Ovary (tissue), 9 donors: ENCODE measurements around the gene NTRK2. TPM values are rescaled to one million over a fixed set of nuclear protein-coding genes. Genes with fewer than 3 reads are reported as not detected.

Experiments
- DNase-seq, 5 donors: peaks; one replicate each; pipeline ENCODE4 v3.0.0-alpha.2; 2019 to 2020
- H3K27ac ChIP-seq, 2 donors: fragments of 200-600 bp; one replicate each; pipeline versions ENCODE4 v1.5.1 to v1.8.0; 2019 to 2022
- H3K27me3 ChIP-seq: fragments of 200-600 bp; one replicate; pipeline ENCODE4 v1.8.0; 2022
- H3K36me3 ChIP-seq: fragments of 200-600 bp; sonication (generic); one replicate; pipeline ENCODE4 v1.5.1; 2019
- H3K4me1 ChIP-seq: one replicate; pipeline ENCODE4 v1.8.1; 2013; ENCODE audit warnings: mild to moderate bottlenecking, moderate library complexity; ENCODE audit not compliant: insufficient read depth
- H3K4me3 ChIP-seq: fragments of 200-600 bp; sonication (generic); one replicate; pipeline ENCODE4 v1.5.1; 2017
- H3K9me3 ChIP-seq, 2 donors: fragments of 200-600 bp in 1 of 2; sonication (generic) in 1 of 2; one replicate each; pipeline versions ENCODE4 v1.5.1 to v1.8.1; 2013 to 2019; ENCODE audit warnings: mild to moderate bottlenecking in 1 of 2, moderate library complexity in 1 of 2
- CTCF ChIP-seq, 3 donors: fragments of 450-650 bp in 2 of 3; fragments of 200-600 bp in 1 of 3; IDR thresholded peaks; one replicate each; pipeline versions ENCODE4 v1.5.1 to v1.8.0; 2016 to 2022; ENCODE audit warnings: antibody characterized with exemption in 3 of 3, mild to moderate bottlenecking in 1 of 3
- EP300 ChIP-seq: sonication (generic); formaldehyde crosslinking; IDR thresholded peaks from one replicate; pipeline ENCODE4 v1.6.1; 2017; ENCODE audit warnings: antibody characterized with exemption
- POLR2A ChIP-seq: fragments of 450-650 bp; IDR thresholded peaks from one replicate; pipeline ENCODE4 v1.6.1; 2017; ENCODE audit warnings: antibody characterized with exemption, mild to moderate bottlenecking, moderate library complexity
- WGBS, 3 donors: extraction: QIAGEN DNeasy Blood & Tissue Kit in 1 of 3; methylation state at CpG; one replicate each; pipeline versions ENCODE4 v1.1.5 to v1.1.7; 2013 to 2017; 5-methylcytosine and 5-hydroxymethylcytosine counted together
- intact Hi-C, 4 donors: fragments of 100-400 bp; cut with DNase I; formaldehyde crosslinking; loops; one replicate each; pipeline versions ENCODE4 v1.11.0 to v1.15.1; 2022 to 2023
- polyA plus RNA-seq, 2 donors: library from polyadenylated mRNA; stranded (reverse); fragments of 200-250 nt in 1 of 2; fragments of 350-450 nt in 1 of 2; fragmentation: Illumina TruSeq in 1 of 2; extraction: RNeasy Lipid Tissue Mini Kit (QIAGEN cat#74804) in 1 of 2; gene quantifications; one replicate each; pipeline ENCODE4 v1.2.3, GENCODE V29; 2013 to 2014
- total RNA-seq, 7 donors: library from RNA; depleted of rRNA in 2 of 7; stranded (reverse); fragments of >200 nt in 2 of 7; fragmentation: NEBNext Ultra II Directional in 3 of 7; extraction: Animal tissue kit (Norgen Biotek cat#: 25700) in 3 of 7; gene quantifications; one replicate each; pipeline versions ENCODE4 v1.1.0 to v1.2.4, GENCODE V29; 2016 to 2023
- donor health status: DM: no; HTN: no; CAD: no; lungs with moderate emphysema.
- donor health status: DM: no; HTN: no; CAD: no.
- donor health status: Bipolar disorder and iron deficiency.
- donor health status: DM: yes; HTN: yes; CAD: no.
- donor health status: DM: no; HTN: no; CAD: no.
- donor health status: DM: yes; HTN: yes; CAD: no.

NTRK2 gene
- total and polyA plus RNA-seq, 9 donors: 6.4 to 31.1 (median 10.8) TPM

- WGBS, 3 donors: 73 to 79% (median 75%) methylated on average over 4 of the region's 4 CpGs
- no peak overlapping the region for H3K27ac ChIP-seq
- no peak for DNase-seq
- H3K36me3 ChIP-seq: no peaks in the 10 kb centered on the region
- intact Hi-C loops: no loop called here
- TF ChIP-seq EP300 (no peak), CTCF (IDR thresholded peaks at IDR 0.05) (no peak), POLR2A (no peak)
- H3K9me3 ChIP-seq: no peaks in the 10 kb centered on the region
- H3K4me1 ChIP-seq: peaks cover 3% of the 10 kb centered on the region
- no peaks in the 10 kb centered on the region for H3K27me3 ChIP-seq
- H3K4me3 ChIP-seq: no peak overlapping the region
These were observed 4.3 kb downstream of the NTRK2 start for GRCh38 chr9:84673806-84674205.

- Histone ChIP-seq H3K36me3 (no peaks in the 10 kb centered on the region), H3K4me3 (no peak overlapping the region), H3K27ac (no peak overlapping the region), H3K9me3 (no peaks in the 10 kb centered on the region), H3K4me1 (no peaks in the 10 kb centered on the region), H3K27me3 (no peaks in the 10 kb centered on the region)
- TF ChIP-seq POLR2A (no peak), EP300 (no peak), CTCF (IDR thresholded peaks at IDR 0.05) (no peak)
- WGBS, 3 donors: 74 to 82% (median 79%) methylated on average over 5 of the region's 5 CpGs
- intact Hi-C loops: no loop called here
- DNase-seq: no peak
These were observed 7.6 kb downstream of the NTRK2 start for GRCh38 chr9:84677080-84677479.

GRCh38 chr9:84679571-84679970 lies 10.0 kb downstream of the NTRK2 start:
- Histone ChIP-seq H3K27me3 (no peaks in the 10 kb centered on the region), H3K4me1 (no peaks in the 10 kb centered on the region), H3K36me3 (no peaks in the 10 kb centered on the region), H3K9me3 (no peaks in the 10 kb centered on the region), H3K27ac (no peak overlapping the region), H3K4me3 (no peak overlapping the region)
- intact Hi-C loops: no loop called here
- 70 to 89% (median 82%) methylated on average over 1 of the region's 1 CpG for WGBS, 3 donors
- no peak for TF ChIP-seq EP300
- no peak for TF ChIP-seq POLR2A
- no peak for TF ChIP-seq CTCF (IDR thresholded peaks at IDR 0.05)
- DNase-seq: no peak

- H3K4me1 ChIP-seq: no peaks in the 10 kb centered on the region
- no peak for TF ChIP-seq CTCF (IDR thresholded peaks at IDR 0.05)
- no peak for TF ChIP-seq EP300
- no peak for TF ChIP-seq POLR2A
- DNase-seq: no peak
- H3K9me3 ChIP-seq: no peaks in the 10 kb centered on the region
- H3K36me3 ChIP-seq: no peaks in the 10 kb centered on the region
- intact Hi-C loops: no loop called here
- H3K4me3 ChIP-seq: no peak overlapping the region
- H3K27ac ChIP-seq: no peak overlapping the region
- H3K27me3 ChIP-seq: no peaks in the 10 kb centered on the region
- 93 to 95% (median 95%) methylated on average over 6 of the region's 6 CpGs for WGBS, 3 donors
These were observed 12.2 kb downstream of the NTRK2 start for GRCh38 chr9:84681516-84682285.
